Measurements from ENCODE around the gene PSORS1C1.
"Not testable (repeated sequence)": the region's sequence is repeated elsewhere in the genome, so short reads cannot be mapped to it uniquely, and the experiment has no call there.

- TF ChIP-seq, protein P1, sequence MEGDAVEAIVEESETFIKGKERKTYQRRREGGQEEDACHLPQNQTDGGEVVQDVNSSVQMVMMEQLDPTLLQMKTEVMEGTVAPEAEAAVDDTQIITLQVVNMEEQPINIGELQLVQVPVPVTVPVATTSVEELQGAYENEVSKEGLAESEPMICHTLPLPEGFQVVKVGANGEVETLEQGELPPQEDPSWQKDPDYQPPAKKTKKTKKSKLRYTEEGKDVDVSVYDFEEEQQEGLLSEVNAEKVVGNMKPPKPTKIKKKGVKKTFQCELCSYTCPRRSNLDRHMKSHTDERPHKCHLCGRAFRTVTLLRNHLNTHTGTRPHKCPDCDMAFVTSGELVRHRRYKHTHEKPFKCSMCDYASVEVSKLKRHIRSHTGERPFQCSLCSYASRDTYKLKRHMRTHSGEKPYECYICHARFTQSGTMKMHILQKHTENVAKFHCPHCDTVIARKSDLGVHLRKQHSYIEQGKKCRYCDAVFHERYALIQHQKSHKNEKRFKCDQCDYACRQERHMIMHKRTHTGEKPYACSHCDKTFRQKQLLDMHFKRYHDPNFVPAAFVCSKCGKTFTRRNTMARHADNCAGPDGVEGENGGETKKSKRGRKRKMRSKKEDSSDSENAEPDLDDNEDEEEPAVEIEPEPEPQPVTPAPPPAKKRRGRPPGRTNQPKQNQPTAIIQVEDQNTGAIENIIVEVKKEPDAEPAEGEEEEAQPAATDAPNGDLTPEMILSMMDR (IDR thresholded peaks at IDR 0.05; ENCODE audit: insufficient read depth, low read length) = not testable (repeated sequence)
- TF ChIP-seq REST (IDR thresholded peaks at IDR 0.05; ENCODE audit: insufficient replicate concordance, low read depth); POLR2AphosphoS5 (IDR thresholded peaks at IDR 0.05; ENCODE audit: low read depth): not testable (repeated sequence)
Measured at GRCh38 chr6:31067028-31067427, 47.6 kb upstream of the PSORS1C1 start.

All from HL-60 (cell line).